Fibroblast of lung (primary cell): ENCODE measurements around the gene TTC33. TPM values are rescaled to one million over a fixed set of nuclear protein-coding genes. Genes with fewer than 3 reads are reported as not detected.
"Not testable (repeated sequence)": the region's sequence is repeated elsewhere in the genome, so short reads cannot be mapped to it uniquely, and the experiment has no call there.

Experiments
- DNase-seq, 2 donors: peaks; one replicate each; pipeline versions ENCODE4 v3.0.0 to v3.0.0-alpha.2; 2010; ENCODE audit warnings: low read depth in 2 of 2
- H2AFZ ChIP-seq: 2 replicates; pipeline ENCODE4 v1.5.1; 2012; ENCODE audit warnings: low read length, control low read depth, inconsistent platforms
- H3K27ac ChIP-seq: 2 replicates; pipeline ENCODE4 v1.5.1; 2011; ENCODE audit warnings: low read length, control low read depth; ENCODE audit not compliant: insufficient read depth
- H3K27me3 ChIP-seq: 2 replicates; pipeline ENCODE4 v1.5.1; 2011; ENCODE audit warnings: mild to moderate bottlenecking, low read length; ENCODE audit not compliant: control insufficient read depth, insufficient read depth
- H3K36me3 ChIP-seq: 2 replicates; pipeline ENCODE4 v1.5.1; 2011; ENCODE audit warnings: low read length; ENCODE audit not compliant: control insufficient read depth, insufficient read depth
- H3K4me1 ChIP-seq: 2 replicates; pipeline ENCODE4 v1.5.1; 2011; ENCODE audit warnings: low read length; ENCODE audit not compliant: control insufficient read depth, insufficient read depth; ENCODE audit errors: extremely low read depth
- H3K4me2 ChIP-seq: 2 replicates; pipeline ENCODE4 v1.5.1; 2011; ENCODE audit warnings: low read length, control low read depth; ENCODE audit not compliant: insufficient read depth; ENCODE audit errors: extremely low read depth
- H3K4me3 ChIP-seq, 4 experiments: fragments of 200-600 bp in 1 of 4; sonication (generic) in 1 of 4; replicated peaks in 1 of 4; 2 replicates each; pipeline ENCODE4 v1.5.1; 2011 to 2016; ENCODE audit warnings: low read length in 4 of 4, low read depth in 3 of 4, mild to moderate bottlenecking in 3 of 4, control low read depth in 2 of 4, inconsistent platforms in 1 of 4, mixed read lengths in 1 of 4; ENCODE audit not compliant: insufficient read depth in 1 of 4; ENCODE audit errors: control extremely low read depth in 1 of 4
- H3K79me2 ChIP-seq: 2 replicates; pipeline ENCODE4 v1.5.1; 2012; ENCODE audit warnings: mild to moderate bottlenecking, low read length, inconsistent platforms; ENCODE audit not compliant: control insufficient read depth, insufficient read depth
- H3K9ac ChIP-seq: 2 replicates; pipeline ENCODE4 v1.5.1; 2011; ENCODE audit warnings: mild to moderate bottlenecking, low read length, control low read depth; ENCODE audit not compliant: insufficient read depth
- H3K9me3 ChIP-seq: 2 replicates; pipeline ENCODE4 v1.5.1; 2012; ENCODE audit warnings: low read depth, low read length; ENCODE audit not compliant: control insufficient read depth, insufficient read depth
- H4K20me1 ChIP-seq: 2 replicates; pipeline ENCODE4 v1.5.1; 2011; ENCODE audit warnings: low read length; ENCODE audit not compliant: control insufficient read depth, insufficient read depth; ENCODE audit errors: extremely low read depth
- EZH2 ChIP-seq: IDR thresholded peaks from 2 replicates; pipeline ENCODE4 v1.5.1; 2012; ENCODE audit warnings: low read length, control low read depth, mild to moderate bottlenecking; ENCODE audit errors: missing control alignments
- polyA plus RNA-seq, 2 donors: library from polyadenylated mRNA; depleted of rRNA in 1 of 2; stranded (reverse) in 1 of 2; unstranded in 1 of 2; fragments of >200 nt; gene quantifications; 2 replicates each; pipeline ENCODE4 v1.2.1, GENCODE V29; 2011 to 2012; ENCODE audit warnings: missing spikeins in 1 of 2
- total RNA-seq: library from RNA; depleted of rRNA; stranded (reverse); fragments of >200 nt; gene quantifications from 2 replicates; pipeline ENCODE4 v1.2.1, GENCODE V29; 2014
- TF ChIP-seq, protein P1 (sequence below), 2 donors: IDR thresholded peaks in 1 of 2; conservative IDR thresholded peaks in 1 of 2; 1 replicate in 1 of 2; 2 replicates in 1 of 2; pipeline ENCODE4 v1.5.1; 2011 to 2012; ENCODE audit warnings: low read length in 2 of 2, control low read depth in 1 of 2, inconsistent platforms in 1 of 2, low read depth in 1 of 2, mild to moderate bottlenecking in 1 of 2

TTC33 gene
- total and polyA plus RNA-seq, 2 donors (not counting 1 experiment from before 2014, with no cell fraction given): 8.7 to 16.3 TPM

DNA sequence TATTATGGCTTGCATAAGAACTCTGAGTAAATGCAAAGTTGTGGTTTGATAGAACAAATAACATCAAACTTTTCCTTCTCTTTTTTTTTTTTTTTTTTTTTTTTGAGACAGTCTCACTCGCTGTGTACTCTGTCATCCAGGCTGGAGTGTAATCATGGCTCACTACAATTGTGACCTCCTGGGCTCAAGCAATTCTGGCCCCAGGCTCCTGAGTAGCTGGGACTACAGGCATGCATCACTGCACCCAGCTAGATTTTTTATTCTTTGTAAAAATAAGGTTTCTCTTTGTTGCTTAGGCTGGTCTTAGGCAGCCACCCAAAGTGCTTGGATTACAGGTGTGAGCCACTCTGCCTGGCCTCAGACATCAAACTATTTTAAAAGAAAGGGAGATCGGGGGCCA, 95.0 kb downstream of the TTC33 start:
- Histone ChIP-seq H3K27me3 (no peaks in the 10 kb centered on the region), H3K27ac (no peak overlapping the region), H3K4me3 (no peak overlapping the region), H3K9ac (no peak overlapping the region), H3K4me1 (no peaks in the 10 kb centered on the region), H3K4me2 (no peak overlapping the region), H3K9me3 (no peaks in the 10 kb centered on the region), H4K20me1 (no peaks in the 10 kb centered on the region), H3K36me3 (no peaks in the 10 kb centered on the region), H2AFZ (no peak overlapping the region), H3K79me2 (no peaks in the 10 kb centered on the region)
- TF ChIP-seq, protein P1, sequence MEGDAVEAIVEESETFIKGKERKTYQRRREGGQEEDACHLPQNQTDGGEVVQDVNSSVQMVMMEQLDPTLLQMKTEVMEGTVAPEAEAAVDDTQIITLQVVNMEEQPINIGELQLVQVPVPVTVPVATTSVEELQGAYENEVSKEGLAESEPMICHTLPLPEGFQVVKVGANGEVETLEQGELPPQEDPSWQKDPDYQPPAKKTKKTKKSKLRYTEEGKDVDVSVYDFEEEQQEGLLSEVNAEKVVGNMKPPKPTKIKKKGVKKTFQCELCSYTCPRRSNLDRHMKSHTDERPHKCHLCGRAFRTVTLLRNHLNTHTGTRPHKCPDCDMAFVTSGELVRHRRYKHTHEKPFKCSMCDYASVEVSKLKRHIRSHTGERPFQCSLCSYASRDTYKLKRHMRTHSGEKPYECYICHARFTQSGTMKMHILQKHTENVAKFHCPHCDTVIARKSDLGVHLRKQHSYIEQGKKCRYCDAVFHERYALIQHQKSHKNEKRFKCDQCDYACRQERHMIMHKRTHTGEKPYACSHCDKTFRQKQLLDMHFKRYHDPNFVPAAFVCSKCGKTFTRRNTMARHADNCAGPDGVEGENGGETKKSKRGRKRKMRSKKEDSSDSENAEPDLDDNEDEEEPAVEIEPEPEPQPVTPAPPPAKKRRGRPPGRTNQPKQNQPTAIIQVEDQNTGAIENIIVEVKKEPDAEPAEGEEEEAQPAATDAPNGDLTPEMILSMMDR (conservative IDR thresholded peaks at IDR 0.05 in 1 of 2, IDR thresholded peaks at IDR 0.05 in 1 of 2; ENCODE audit: low read depth in 1 of 2, low read length in 2 of 2): no peak
- no peak for TF ChIP-seq EZH2
- DNase-seq: no peak

DNA sequence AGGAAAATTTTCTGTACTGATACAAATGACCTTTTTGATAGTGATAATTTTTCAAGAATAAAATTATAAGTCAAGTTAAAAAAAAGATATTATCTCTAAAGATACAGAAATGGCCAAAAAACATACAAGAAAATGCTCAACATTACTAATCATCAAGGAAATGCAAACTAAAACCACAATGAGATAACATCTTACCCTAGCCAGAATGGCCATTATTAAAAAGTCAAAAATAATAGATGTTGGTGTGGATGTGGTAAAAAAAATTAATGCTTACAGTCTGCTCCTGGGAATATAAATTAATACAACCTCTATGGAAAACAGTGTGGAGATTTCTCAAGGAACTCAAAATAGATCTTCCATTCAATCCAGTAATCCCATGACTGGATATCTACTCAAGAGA, 99.0 kb downstream of the TTC33 start:
- Histone ChIP-seq H3K27ac (no peak overlapping the region), H3K27me3 (no peaks in the 10 kb centered on the region), H3K9me3 (no peaks in the 10 kb centered on the region), H3K36me3 (no peaks in the 10 kb centered on the region), H3K9ac (no peak overlapping the region), H2AFZ (no peak overlapping the region), H3K4me3 (no peak overlapping the region), H3K4me1 (no peaks in the 10 kb centered on the region), H3K79me2 (no peaks in the 10 kb centered on the region), H3K4me2 (no peak overlapping the region), H4K20me1 (no peaks in the 10 kb centered on the region)
- DNase-seq: peak in 1 of 2 donors; percentile 9
- TF ChIP-seq, protein P1 (conservative IDR thresholded peaks at IDR 0.05 in 1 of 2, IDR thresholded peaks at IDR 0.05 in 1 of 2; ENCODE audit: low read depth in 1 of 2, low read length in 2 of 2): no peak
- no peak for TF ChIP-seq EZH2

DNA sequence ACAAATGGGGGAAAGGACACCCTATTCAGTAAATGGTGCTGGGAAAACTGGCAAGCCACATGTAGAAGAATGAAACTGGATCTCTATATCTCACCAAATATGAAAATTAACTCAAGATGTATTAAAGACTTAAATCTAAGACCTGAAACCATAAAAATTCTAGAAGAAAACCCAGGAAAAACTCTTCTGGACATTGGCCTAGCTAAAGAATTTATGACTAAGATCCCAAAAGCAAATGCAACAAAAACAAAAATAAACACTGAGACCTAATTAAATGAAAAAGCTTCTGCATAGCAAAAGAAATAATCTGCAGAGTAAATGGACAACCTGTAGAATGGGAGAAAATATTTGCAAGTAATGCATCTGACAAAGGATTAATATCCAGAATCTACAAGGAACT, 99.7 kb downstream of the TTC33 start:
- peak; percentile 11 to 13 for DNase-seq
- not testable (repeated sequence) for H3K4me3 ChIP-seq, H2AFZ ChIP-seq, H3K79me2 ChIP-seq, H3K9me3 ChIP-seq, H3K36me3 ChIP-seq, H3K27me3 ChIP-seq, H3K9ac ChIP-seq, H3K4me1 ChIP-seq, H4K20me1 ChIP-seq, H3K4me2 ChIP-seq, H3K27ac ChIP-seq
